Kidney epithelial cell (primary cell): ENCODE results near the gene ANKRD33B. TPM values are rescaled to one million over a fixed set of nuclear protein-coding genes. Genes with fewer than 3 reads are reported as not detected.

Experiments used
- DNase-seq: peaks from one replicate; pipeline ENCODE4 v3.0.0-alpha.2; 2010; ENCODE audit warnings: low read depth
- H3K27me3 ChIP-seq: 2 replicates; pipeline ENCODE4 v1.6.0; 2011; ENCODE audit warnings: low read length; ENCODE audit not compliant: control insufficient read depth, insufficient read depth
- H3K36me3 ChIP-seq: 2 replicates; pipeline ENCODE4 v1.5.1; 2011; ENCODE audit warnings: low read length; ENCODE audit not compliant: control insufficient read depth, insufficient read depth
- H3K4me3 ChIP-seq: 2 replicates; pipeline ENCODE4 v1.5.1; 2011; ENCODE audit warnings: low read depth, mild to moderate bottlenecking, control low read depth, low read length
- total RNA-seq: library from RNA; depleted of rRNA; stranded (reverse); fragments of >200 nt; gene quantifications from 2 replicates; pipeline ENCODE4 v1.2.3, GENCODE V29; 2015
- TF ChIP-seq, protein P1 (sequence below): IDR thresholded peaks from 2 replicates; pipeline ENCODE4 v1.5.1; 2011; ENCODE audit warnings: mild to moderate bottlenecking, moderate library complexity, low read length, control low read depth, inconsistent platforms; ENCODE audit not compliant: insufficient read depth, poor library complexity, severe bottlenecking

The ANKRD33B gene
- total RNA-seq, 1 donor from 2014 or later: 5.0 TPM

DNA sequence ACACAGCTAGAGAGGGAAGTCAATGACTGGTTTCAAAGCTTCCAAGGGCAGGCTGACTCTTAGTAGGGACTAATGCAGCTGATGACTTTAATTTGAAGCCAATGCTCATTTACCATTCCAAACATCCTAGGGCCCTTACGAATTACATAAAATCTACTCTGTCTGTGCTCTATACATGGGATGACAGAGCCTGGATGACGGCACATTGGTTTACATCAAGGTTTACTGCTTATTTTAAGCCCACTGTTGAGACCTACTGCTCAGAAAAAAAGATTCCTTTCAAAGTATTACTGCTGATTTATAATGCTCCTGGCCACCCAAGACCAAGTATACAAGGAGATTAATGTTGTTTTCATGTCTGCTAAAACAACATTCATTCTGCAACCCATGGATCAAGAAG is 123.0 kb downstream of the ANKRD33B start:
- no peak overlapping the region for H3K4me3 ChIP-seq
- DNase-seq: no peak
- peaks cover 4% of the 10 kb centered on the region for H3K36me3 ChIP-seq
- TF ChIP-seq, protein P1, sequence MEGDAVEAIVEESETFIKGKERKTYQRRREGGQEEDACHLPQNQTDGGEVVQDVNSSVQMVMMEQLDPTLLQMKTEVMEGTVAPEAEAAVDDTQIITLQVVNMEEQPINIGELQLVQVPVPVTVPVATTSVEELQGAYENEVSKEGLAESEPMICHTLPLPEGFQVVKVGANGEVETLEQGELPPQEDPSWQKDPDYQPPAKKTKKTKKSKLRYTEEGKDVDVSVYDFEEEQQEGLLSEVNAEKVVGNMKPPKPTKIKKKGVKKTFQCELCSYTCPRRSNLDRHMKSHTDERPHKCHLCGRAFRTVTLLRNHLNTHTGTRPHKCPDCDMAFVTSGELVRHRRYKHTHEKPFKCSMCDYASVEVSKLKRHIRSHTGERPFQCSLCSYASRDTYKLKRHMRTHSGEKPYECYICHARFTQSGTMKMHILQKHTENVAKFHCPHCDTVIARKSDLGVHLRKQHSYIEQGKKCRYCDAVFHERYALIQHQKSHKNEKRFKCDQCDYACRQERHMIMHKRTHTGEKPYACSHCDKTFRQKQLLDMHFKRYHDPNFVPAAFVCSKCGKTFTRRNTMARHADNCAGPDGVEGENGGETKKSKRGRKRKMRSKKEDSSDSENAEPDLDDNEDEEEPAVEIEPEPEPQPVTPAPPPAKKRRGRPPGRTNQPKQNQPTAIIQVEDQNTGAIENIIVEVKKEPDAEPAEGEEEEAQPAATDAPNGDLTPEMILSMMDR: no peak
- H3K27me3 ChIP-seq: no peaks in the 10 kb centered on the region

DNA sequence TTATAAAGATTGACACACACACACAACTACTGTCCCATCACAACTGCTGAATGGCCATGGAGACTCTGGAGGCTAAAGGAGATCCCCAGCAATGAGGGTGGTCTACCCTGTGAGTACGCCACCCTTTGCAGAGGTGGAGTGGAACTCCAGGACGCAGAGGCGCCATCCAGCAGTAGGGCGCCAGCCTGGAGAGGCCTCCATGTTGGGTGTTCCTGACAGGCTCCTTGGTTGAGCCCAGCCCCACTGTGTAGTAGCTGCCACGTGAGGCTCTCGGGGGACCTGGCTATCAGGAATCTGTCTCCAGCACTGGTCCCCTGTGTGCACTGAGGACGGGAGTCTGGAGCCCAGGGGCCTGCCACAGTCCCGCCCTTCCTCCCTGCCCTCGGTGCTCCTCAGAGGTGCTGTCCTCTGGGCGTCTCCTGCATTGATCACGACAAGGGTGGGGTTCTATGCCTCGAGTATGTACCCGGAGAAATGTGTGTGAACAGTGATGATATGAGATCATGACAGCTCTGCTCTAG is 124.8 kb downstream of the ANKRD33B start:
- TF ChIP-seq, protein P1: no peak
- no peak overlapping the region for H3K4me3 ChIP-seq
- H3K36me3 ChIP-seq: peaks cover 1% of the 10 kb centered on the region
- no peak for DNase-seq
- H3K27me3 ChIP-seq: no peaks in the 10 kb centered on the region

DNA sequence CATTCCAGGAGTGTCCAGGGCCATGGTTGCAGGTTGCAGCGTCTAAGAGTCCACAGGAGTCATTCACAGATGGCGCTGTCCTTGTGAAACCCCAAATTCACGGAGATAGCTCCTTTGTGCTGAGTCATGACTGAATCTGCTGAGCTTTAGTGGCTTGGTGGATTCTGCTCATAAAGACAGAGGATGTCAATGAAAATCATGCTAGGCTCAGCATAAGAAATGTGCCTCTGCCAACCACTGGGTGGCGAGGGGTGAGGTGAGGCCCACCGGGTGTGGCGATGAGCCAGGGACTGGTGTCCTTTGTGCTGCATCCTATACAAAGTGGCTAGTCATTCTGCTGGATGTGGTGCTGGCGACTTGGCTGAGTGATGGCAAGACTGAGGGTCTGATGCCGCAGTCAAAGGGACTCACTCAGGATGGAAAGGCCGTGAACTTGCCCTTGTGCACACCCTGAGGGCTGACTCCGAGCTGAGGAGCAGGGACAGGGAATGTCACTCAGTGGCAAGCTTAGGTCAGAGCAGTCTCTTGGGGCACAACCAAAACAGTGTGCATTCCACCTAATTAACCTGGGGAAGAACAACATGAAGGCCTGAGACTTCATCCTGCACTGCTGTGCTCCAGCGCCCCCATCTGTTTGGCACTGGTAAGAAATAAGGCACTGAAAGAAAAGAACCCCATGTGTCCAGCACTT is 125.7 kb downstream of the ANKRD33B start:
- H3K4me3 ChIP-seq: no peak overlapping the region
- TF ChIP-seq, protein P1: peak; percentile 48
- DNase-seq: no peak

GRCh38 chr5:10690460-10691440 is 126.9 kb downstream of the ANKRD33B start:
- TF ChIP-seq, protein P1: no peak
- no peak for DNase-seq
- Histone ChIP-seq H3K27me3 (no peaks in the 10 kb centered on the region), H3K36me3 (peaks cover 1% of the 10 kb centered on the region), H3K4me3 (no peak overlapping the region)

More for the DNA sequence above, 125.7 kb downstream of the ANKRD33B start:
- Histone ChIP-seq H3K36me3 (peaks cover 1% of the 10 kb centered on the region), H3K27me3 (no peaks in the 10 kb centered on the region)

DNA sequence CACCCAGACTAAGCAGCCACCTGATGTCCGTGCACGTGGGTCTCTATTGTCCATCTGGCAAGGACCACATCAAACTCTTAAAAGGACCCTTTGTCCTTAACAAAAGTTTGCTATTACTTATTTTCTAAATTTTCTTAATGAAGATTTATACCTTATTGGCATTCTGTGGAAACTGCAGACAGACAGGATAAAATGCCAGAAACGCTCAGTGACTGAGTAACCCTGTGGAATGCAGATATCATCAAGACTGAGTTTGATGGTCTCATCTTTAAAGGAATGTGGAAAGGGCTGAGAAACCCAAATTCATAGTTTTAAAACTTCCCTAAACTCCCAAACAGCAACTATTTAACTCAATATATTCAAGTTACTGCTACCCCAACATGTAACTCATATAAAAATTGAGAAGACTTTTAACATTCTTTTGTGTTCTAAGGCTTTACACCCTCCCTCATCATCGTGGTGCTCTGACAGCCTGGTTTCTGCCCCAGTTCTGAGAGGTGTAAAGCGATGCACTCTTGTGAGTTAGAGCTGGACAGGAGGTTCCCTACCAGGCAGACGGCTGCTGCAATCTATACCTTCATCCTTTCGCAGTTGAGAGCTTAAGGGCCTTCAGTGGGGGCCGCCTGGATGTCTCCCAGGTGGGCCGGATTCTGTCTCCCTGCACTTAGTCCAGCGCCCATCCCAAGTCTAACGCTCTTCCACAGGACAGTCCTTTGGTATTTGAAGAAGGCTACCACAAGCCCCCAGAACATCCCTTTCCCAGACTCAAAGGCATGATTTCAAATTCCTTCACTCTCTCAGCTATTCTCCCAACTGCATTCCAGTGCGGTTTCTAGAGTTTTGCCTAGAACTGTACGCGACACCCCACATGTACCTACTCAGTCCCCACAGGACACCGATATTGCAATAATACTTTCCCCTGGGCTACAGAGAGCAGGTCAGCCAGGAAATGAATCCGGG is 128.2 kb downstream of the ANKRD33B start:
- no peak overlapping the region for H3K4me3 ChIP-seq
- no peak for DNase-seq
- peaks cover 1% of the 10 kb centered on the region for H3K36me3 ChIP-seq
- H3K27me3 ChIP-seq: no peaks in the 10 kb centered on the region
- TF ChIP-seq, protein P1: no peak
